Neural cell (in vitro differentiated cells): Measurements from ENCODE around the gene PID1. TPM values are rescaled to one million over a fixed set of nuclear protein-coding genes. Genes with fewer than 3 reads are reported as not detected.

Experiments used
- H2AFZ ChIP-seq: fragments of 200-600, 300-800 bp; sonication (generic), shearing (Covaris generic); 2 replicates; pipeline ENCODE4 v1.6.0; 2014; ENCODE audit warnings: low read depth, mild to moderate bottlenecking, antibody characterized with exemption, low read length, moderate library complexity
- H3F3A ChIP-seq: fragments of 200-600 bp; shearing (Covaris generic); 2 replicates; pipeline ENCODE4 v1.6.1; 2016; ENCODE audit warnings: mild to moderate bottlenecking, moderate library complexity, mixed read lengths, antibody characterized with exemption, low read length; ENCODE audit not compliant: insufficient read depth, poor library complexity, severe bottlenecking
- H3K27ac ChIP-seq: fragments of 200-600, 300-800 bp; sonication (generic), shearing (Covaris generic); 2 replicates; pipeline ENCODE4 v1.5.1; 2014; ENCODE audit warnings: mild to moderate bottlenecking, low read length, moderate library complexity
- H3K27me3 ChIP-seq: fragments of 300-800, 200-600 bp; sonication (generic), shearing (Covaris generic); 2 replicates; pipeline ENCODE4 v1.6.0; 2014; ENCODE audit warnings: mild to moderate bottlenecking, low read depth, low read length, moderate library complexity; ENCODE audit not compliant: insufficient read depth
- H3K36me3 ChIP-seq: fragments of 300-800, 200-600 bp; sonication (generic), shearing (Covaris generic); 2 replicates; pipeline ENCODE4 v1.5.1; 2014; ENCODE audit warnings: mild to moderate bottlenecking, antibody characterized with exemption, low read length, moderate library complexity; ENCODE audit not compliant: insufficient read depth
- H3K4me2 ChIP-seq: fragments of 300-800, 200-600 bp; sonication (generic), shearing (Covaris generic); 2 replicates; pipeline ENCODE4 v1.6.0; 2014; ENCODE audit warnings: mild to moderate bottlenecking, low read length
- H3K4me3 ChIP-seq: fragments of 300-800, 200-600 bp; sonication (generic), shearing (Covaris generic); 2 replicates; pipeline ENCODE4 v1.5.1; 2014; ENCODE audit warnings: mild to moderate bottlenecking, low read length, moderate library complexity
- H3K79me2 ChIP-seq: fragments of 200-600 bp; shearing (Covaris generic); replicated peaks from 2 replicates; pipeline ENCODE4 v1.6.0; 2014; ENCODE audit warnings: mild to moderate bottlenecking, low read length, moderate library complexity; ENCODE audit not compliant: insufficient read depth
- H3K9ac ChIP-seq: fragments of 300-800, 200-600 bp; sonication (generic), shearing (Covaris generic); 2 replicates; pipeline ENCODE4 v1.6.1; 2016; ENCODE audit warnings: mild to moderate bottlenecking, low read length, mixed read lengths
- H3K9me2 ChIP-seq: fragments of 200-600 bp; shearing (Covaris generic); 2 replicates; pipeline ENCODE4 v1.6.1; 2016; ENCODE audit warnings: mild to moderate bottlenecking, low read length, mixed read lengths; ENCODE audit not compliant: insufficient read depth
- H3K9me3 ChIP-seq: fragments of 200-600, 300-800 bp; sonication (generic), shearing (Covaris generic); 2 replicates; pipeline ENCODE4 v1.6.1; 2016; ENCODE audit warnings: mild to moderate bottlenecking, mixed run types, low read length, moderate library complexity, mixed read lengths
- H4K20me1 ChIP-seq: fragments of 200-600 bp; shearing (Covaris generic); 2 replicates; pipeline ENCODE4 v1.6.1; 2016; ENCODE audit warnings: mild to moderate bottlenecking, mixed run types; ENCODE audit not compliant: insufficient read depth
- CTCF ChIP-seq: fragments of 450-650 bp; IDR thresholded peaks from 2 replicates; pipeline ENCODE4 v1.5.1; 2014; ENCODE audit warnings: antibody characterized with exemption, mild to moderate bottlenecking, moderate library complexity; ENCODE audit not compliant: poor library complexity, severe bottlenecking
- EP300 ChIP-seq: fragments of 450-650 bp; conservative IDR thresholded peaks from 2 replicates; pipeline ENCODE4 v1.6.1; 2014; ENCODE audit warnings: antibody characterized with exemption, mild to moderate bottlenecking, moderate library complexity; ENCODE audit not compliant: poor library complexity, severe bottlenecking
- EZH2 ChIP-seq: fragments of 200-600, 300-800 bp; shearing (Covaris generic), sonication (generic); IDR thresholded peaks from 2 replicates; pipeline ENCODE4 v1.6.1; 2014; ENCODE audit warnings: antibody characterized with exemption, low read length, borderline replicate concordance, mild to moderate bottlenecking; ENCODE audit not compliant: insufficient read depth, poor library complexity, severe bottlenecking
- MXI1 ChIP-seq: fragments of 450-650 bp; conservative IDR thresholded peaks from 2 replicates; pipeline ENCODE4 v1.6.1; 2014; ENCODE audit warnings: antibody characterized with exemption, mild to moderate bottlenecking; ENCODE audit not compliant: poor library complexity, severe bottlenecking
- POLR2AphosphoS5 ChIP-seq: IDR thresholded peaks from 2 replicates; pipeline ENCODE4 v1.6.1; 2012
- RAD21 ChIP-seq: fragments of 450-650 bp; conservative IDR thresholded peaks from 2 replicates; pipeline ENCODE4 v1.6.1; 2014; ENCODE audit warnings: antibody characterized with exemption, mild to moderate bottlenecking, moderate library complexity
- SMC3 ChIP-seq: fragments of 450-650 bp; conservative IDR thresholded peaks from 2 replicates; pipeline ENCODE4 v1.6.1; 2014; ENCODE audit warnings: antibody characterized with exemption, mild to moderate bottlenecking, moderate library complexity; ENCODE audit not compliant: poor library complexity
- TAF1 ChIP-seq: IDR thresholded peaks from 2 replicates; pipeline ENCODE4 v1.6.1; 2012; ENCODE audit warnings: low read depth
- polyA plus RNA-seq: library from polyadenylated mRNA; depleted of rRNA; stranded (reverse); fragments of >200 nt; gene quantifications from 2 replicates; pipeline ENCODE4 v1.2.3, GENCODE V29; 2014
- TF ChIP-seq, protein P1 (sequence below): IDR thresholded peaks from 2 replicates; pipeline ENCODE4 v1.6.1; 2012; ENCODE audit warnings: borderline replicate concordance

PID1 gene
- polyA plus RNA-seq, 1 donor from 2014 or later: 11.0 TPM

- no peaks in the 10 kb centered on the region for H4K20me1 ChIP-seq
- H3K79me2 ChIP-seq: no peaks in the 10 kb centered on the region
- no peak overlapping the region for H3K9ac ChIP-seq
- H3K27ac ChIP-seq: no peak overlapping the region
- no peaks in the 10 kb centered on the region for H3K9me2 ChIP-seq
- no peak overlapping the region for H3K4me2 ChIP-seq
- no peaks in the 10 kb centered on the region for H3K36me3 ChIP-seq
- no peak for TF ChIP-seq EP300
- TF ChIP-seq MXI1: no peak
- no peak for TF ChIP-seq TAF1
- TF ChIP-seq, protein P1, sequence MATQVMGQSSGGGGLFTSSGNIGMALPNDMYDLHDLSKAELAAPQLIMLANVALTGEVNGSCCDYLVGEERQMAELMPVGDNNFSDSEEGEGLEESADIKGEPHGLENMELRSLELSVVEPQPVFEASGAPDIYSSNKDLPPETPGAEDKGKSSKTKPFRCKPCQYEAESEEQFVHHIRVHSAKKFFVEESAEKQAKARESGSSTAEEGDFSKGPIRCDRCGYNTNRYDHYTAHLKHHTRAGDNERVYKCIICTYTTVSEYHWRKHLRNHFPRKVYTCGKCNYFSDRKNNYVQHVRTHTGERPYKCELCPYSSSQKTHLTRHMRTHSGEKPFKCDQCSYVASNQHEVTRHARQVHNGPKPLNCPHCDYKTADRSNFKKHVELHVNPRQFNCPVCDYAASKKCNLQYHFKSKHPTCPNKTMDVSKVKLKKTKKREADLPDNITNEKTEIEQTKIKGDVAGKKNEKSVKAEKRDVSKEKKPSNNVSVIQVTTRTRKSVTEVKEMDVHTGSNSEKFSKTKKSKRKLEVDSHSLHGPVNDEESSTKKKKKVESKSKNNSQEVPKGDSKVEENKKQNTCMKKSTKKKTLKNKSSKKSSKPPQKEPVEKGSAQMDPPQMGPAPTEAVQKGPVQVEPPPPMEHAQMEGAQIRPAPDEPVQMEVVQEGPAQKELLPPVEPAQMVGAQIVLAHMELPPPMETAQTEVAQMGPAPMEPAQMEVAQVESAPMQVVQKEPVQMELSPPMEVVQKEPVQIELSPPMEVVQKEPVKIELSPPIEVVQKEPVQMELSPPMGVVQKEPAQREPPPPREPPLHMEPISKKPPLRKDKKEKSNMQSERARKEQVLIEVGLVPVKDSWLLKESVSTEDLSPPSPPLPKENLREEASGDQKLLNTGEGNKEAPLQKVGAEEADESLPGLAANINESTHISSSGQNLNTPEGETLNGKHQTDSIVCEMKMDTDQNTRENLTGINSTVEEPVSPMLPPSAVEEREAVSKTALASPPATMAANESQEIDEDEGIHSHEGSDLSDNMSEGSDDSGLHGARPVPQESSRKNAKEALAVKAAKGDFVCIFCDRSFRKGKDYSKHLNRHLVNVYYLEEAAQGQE: no peak
- no peak for TF ChIP-seq SMC3
- TF ChIP-seq RAD21: no peak
- TF ChIP-seq POLR2AphosphoS5: no peak
- no peak for TF ChIP-seq EZH2
- TF ChIP-seq CTCF: no peak
- H3K9me3 ChIP-seq: no peaks in the 10 kb centered on the region
- H3F3A ChIP-seq: no peaks in the 10 kb centered on the region
- H2AFZ ChIP-seq: no peak overlapping the region
- H3K4me3 ChIP-seq: no peak overlapping the region
- H3K27me3 ChIP-seq: no peaks in the 10 kb centered on the region
Observed at GRCh38 chr2:229032608-229033234, 238.4 kb downstream of the PID1 start.

DNA sequence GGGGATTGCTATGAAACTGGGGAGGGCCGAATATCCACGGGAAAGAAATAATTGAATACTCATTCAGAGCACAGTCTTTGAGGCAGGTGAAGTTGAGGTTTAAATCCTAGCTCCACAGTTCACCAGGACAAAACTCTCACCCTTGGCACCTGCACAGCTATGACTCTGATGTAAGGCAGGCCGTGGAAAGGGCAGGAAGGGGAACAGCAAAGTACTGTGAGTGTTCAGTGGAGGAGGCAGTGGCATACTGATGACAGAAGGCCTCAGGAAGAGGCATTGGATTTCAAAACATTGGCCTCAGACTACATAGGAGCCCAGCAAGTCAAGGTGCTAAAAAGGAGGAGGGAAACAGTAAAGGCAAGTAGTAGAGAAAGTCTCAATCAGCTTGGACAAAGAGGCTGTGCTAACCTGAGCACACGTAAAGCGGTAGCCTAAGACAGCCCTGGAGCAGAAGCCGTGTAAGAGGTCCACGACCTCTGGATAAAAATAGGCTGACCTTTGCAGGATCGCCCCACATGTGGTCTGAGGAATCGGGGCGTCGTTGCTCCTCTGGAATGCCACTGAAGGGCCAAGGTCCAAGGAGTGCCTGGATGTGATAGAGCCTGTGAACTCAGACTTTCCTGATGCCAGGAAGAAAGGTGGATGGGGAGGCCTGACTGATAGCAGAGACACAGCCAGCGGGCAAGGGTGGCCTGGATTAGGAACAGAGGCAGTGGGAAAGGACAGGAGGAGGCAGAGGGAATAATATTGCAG, 243.6 kb downstream of the PID1 start:
- no peak overlapping the region for H3K9ac ChIP-seq
- H3K79me2 ChIP-seq: no peaks in the 10 kb centered on the region
- H3K27ac ChIP-seq: no peak overlapping the region
- no peaks in the 10 kb centered on the region for H3K27me3 ChIP-seq
- H3K9me2 ChIP-seq: no peaks in the 10 kb centered on the region
- H3K4me2 ChIP-seq: no peak overlapping the region
- no peaks in the 10 kb centered on the region for H3K9me3 ChIP-seq
- H3K36me3 ChIP-seq: no peaks in the 10 kb centered on the region
- no peak overlapping the region for H2AFZ ChIP-seq
- no peaks in the 10 kb centered on the region for H4K20me1 ChIP-seq
- no peak overlapping the region for H3K4me3 ChIP-seq
- TF ChIP-seq POLR2AphosphoS5: no peak
- TF ChIP-seq RAD21: no peak
- TF ChIP-seq, protein P1: no peak
- no peak for TF ChIP-seq CTCF
- no peak for TF ChIP-seq TAF1
- H3F3A ChIP-seq: no peaks in the 10 kb centered on the region
